HepG2 (cell line): ENCODE data around the gene QDPR. TPM values are rescaled to one million over a fixed set of nuclear protein-coding genes. Genes with fewer than 3 reads are reported as not detected.

Source experiments
- CENPX ChIP-seq: sonication (generic); formaldehyde crosslinking; IDR thresholded peaks from 2 replicates; pipeline ENCODE4 v1.9.0; 2021; ENCODE audit warnings: mild to moderate bottlenecking, missing genetic modification reagents, moderate library complexity
- CHCHD3 ChIP-seq: sonication (generic); formaldehyde crosslinking; IDR thresholded peaks from 2 replicates; pipeline ENCODE4 v1.8.0; 2022; ENCODE audit warnings: mild to moderate bottlenecking, missing genetic modification reagents, moderate library complexity
- HDAC1 ChIP-seq: sonication (generic); formaldehyde crosslinking; IDR thresholded peaks from 2 replicates; pipeline ENCODE4 v1.5.1; 2020; ENCODE audit warnings: mild to moderate bottlenecking, missing genetic modification reagents
- HMG20A ChIP-seq: IDR thresholded peaks from 2 replicates; pipeline ENCODE4 v1.6.1; 2016; ENCODE audit warnings: borderline replicate concordance
- JDP2 ChIP-seq: sonication (generic); formaldehyde crosslinking; IDR thresholded peaks from 2 replicates; pipeline ENCODE4 v1.8.1; 2022; ENCODE audit warnings: missing genetic modification reagents, borderline replicate concordance
- KDM3A ChIP-seq: IDR thresholded peaks from 2 replicates; pipeline ENCODE4 v1.6.1; 2018; ENCODE audit warnings: low read depth, missing compliant biosample characterization
- KLF11 ChIP-seq: IDR thresholded peaks from 2 replicates; pipeline ENCODE4 v1.6.1; 2016; ENCODE audit warnings: missing compliant biosample characterization
- MATR3 ChIP-seq: sonication (generic); formaldehyde crosslinking; IDR thresholded peaks from 2 replicates; pipeline ENCODE4 v1.4.0; 2020; ENCODE audit warnings: missing genetic modification reagents
- NR3C1 ChIP-seq: sonication (generic); formaldehyde crosslinking; IDR thresholded peaks from 2 replicates; pipeline ENCODE4 v1.4.0; 2020; ENCODE audit warnings: missing genetic modification reagents
- SALL2 ChIP-seq: sonication (generic); formaldehyde crosslinking; IDR thresholded peaks from 2 replicates; pipeline ENCODE4 v1.8.1; 2023; ENCODE audit warnings: mild to moderate bottlenecking, missing genetic modification reagents, inconsistent platforms
- TBP ChIP-seq: sonication (generic); formaldehyde crosslinking; IDR thresholded peaks from 2 replicates; pipeline ENCODE4 v1.5.0; 2020; ENCODE audit warnings: missing genetic modification reagents
- ZNF331 ChIP-seq: sonication (generic); formaldehyde crosslinking; IDR thresholded peaks from 2 replicates; pipeline ENCODE4 v1.4.0; 2020; ENCODE audit warnings: missing genetic modification reagents
- ZNF33B ChIP-seq: sonication (generic); formaldehyde crosslinking; IDR thresholded peaks from 2 replicates; pipeline ENCODE4 v1.5.1; 2020; ENCODE audit warnings: mild to moderate bottlenecking, missing genetic modification reagents
- ZNF367 ChIP-seq: sonication (generic); formaldehyde crosslinking; IDR thresholded peaks from 2 replicates; pipeline ENCODE4 v1.4.0; 2020; ENCODE audit warnings: missing genetic modification reagents, borderline replicate concordance
- ZNF430 ChIP-seq: sonication (generic); formaldehyde crosslinking; IDR thresholded peaks from 2 replicates; pipeline ENCODE4 v1.9.0; 2021; ENCODE audit warnings: mild to moderate bottlenecking, missing genetic modification reagents
- ZNF441 ChIP-seq: sonication (generic); formaldehyde crosslinking; IDR thresholded peaks from 2 replicates; pipeline ENCODE4 v1.7.0; 2021; ENCODE audit warnings: missing genetic modification reagents, borderline replicate concordance
- ZNF773 ChIP-seq: sonication (generic); formaldehyde crosslinking; IDR thresholded peaks from 2 replicates; pipeline ENCODE4 v1.4.0; 2020; ENCODE audit warnings: missing genetic modification reagents, borderline replicate concordance
- polyA plus RNA-seq, 8 experiments: library from polyadenylated mRNA; depleted of rRNA in 3 of 8; stranded (reverse) in 7 of 8; unstranded in 1 of 8; fragments of >200 nt; fragmentation: Illumina TruSeq in 4 of 8; extraction: Trizol in 4 of 8; gene quantifications; 2 replicates each; pipeline versions ENCODE4 v1.2.1 to v1.2.3, GENCODE V29; 2011 to 2016; ENCODE audit warnings: low read depth in 4 of 8, missing spikeins in 1 of 8, mixed read lengths in 1 of 8; ENCODE audit not compliant: insufficient read depth in 1 of 8
- total RNA-seq, 5 experiments: library from RNA; depleted of rRNA; stranded (reverse); fragments of >200 nt; fragmentation: Illumina TruSeq; extraction: Trizol; gene quantifications; 2 replicates each; pipeline ENCODE4 v1.2.3, GENCODE V29; 2016; ENCODE audit warnings: low read depth in 1 of 5
- TF ChIP-seq, protein P1 (sequence below): sonication (generic); formaldehyde crosslinking; IDR thresholded peaks from 2 replicates; pipeline ENCODE4 v1.4.0; 2020; ENCODE audit warnings: mild to moderate bottlenecking, missing genetic modification reagents
- TF ChIP-seq, protein P2 (sequence below): sonication (generic); formaldehyde crosslinking; IDR thresholded peaks from 2 replicates; pipeline ENCODE4 v1.4.0; 2020; ENCODE audit warnings: mild to moderate bottlenecking, missing genetic modification reagents
- TF ChIP-seq, protein P3 (sequence below): sonication (generic); formaldehyde crosslinking; IDR thresholded peaks from 2 replicates; pipeline ENCODE4 v1.8.1; 2023; ENCODE audit warnings: mild to moderate bottlenecking, missing genetic modification reagents, borderline replicate concordance
- TF ChIP-seq, protein P4 (sequence below): IDR thresholded peaks from 2 replicates; pipeline ENCODE4 v1.6.1; 2018; ENCODE audit warnings: missing genetic modification reagents, mild to moderate bottlenecking, missing compliant biosample characterization
- TF ChIP-seq, protein P5 (sequence below): IDR thresholded peaks from 2 replicates; pipeline ENCODE4 v1.4.0; 2020; ENCODE audit warnings: mild to moderate bottlenecking, missing genetic modification reagents
- TF ChIP-seq, protein P6 (sequence below): sonication (generic); formaldehyde crosslinking; IDR thresholded peaks from 2 replicates; pipeline ENCODE4 v1.8.0; 2022; ENCODE audit warnings: missing genetic modification reagents, mild to moderate bottlenecking, moderate library complexity, borderline replicate concordance

Gene QDPR
- total and polyA plus RNA-seq, 2 of the 13 experiments (the other 11 are each of a cell fraction or from before 2014, with no cell fraction given): 9.9 to 95.5 TPM

DNA sequence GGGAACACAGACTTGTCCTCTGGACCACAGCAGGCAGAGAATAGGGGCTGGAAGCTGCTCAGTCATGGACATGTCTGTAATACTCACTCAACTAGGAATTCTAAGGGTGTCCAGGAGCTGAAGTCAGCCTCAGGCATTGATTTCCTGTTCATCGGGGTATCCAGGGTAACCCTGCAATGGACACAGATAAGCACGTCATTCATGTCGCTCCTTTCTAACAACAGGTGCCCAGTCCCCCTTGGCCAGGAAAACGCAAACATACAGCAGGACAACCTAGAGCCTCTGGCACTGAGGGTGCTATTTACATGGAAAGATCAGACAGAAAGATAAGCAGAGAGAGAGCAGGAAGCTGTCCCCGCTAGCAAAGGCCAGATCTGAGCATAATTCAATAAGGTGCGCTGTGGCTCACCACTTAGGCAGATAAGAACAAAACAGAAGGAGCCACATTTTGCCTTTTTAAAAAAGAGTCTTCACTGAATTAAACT lies 21.3 kb downstream of the QDPR start (continued):
- TF ChIP-seq, protein P1, sequence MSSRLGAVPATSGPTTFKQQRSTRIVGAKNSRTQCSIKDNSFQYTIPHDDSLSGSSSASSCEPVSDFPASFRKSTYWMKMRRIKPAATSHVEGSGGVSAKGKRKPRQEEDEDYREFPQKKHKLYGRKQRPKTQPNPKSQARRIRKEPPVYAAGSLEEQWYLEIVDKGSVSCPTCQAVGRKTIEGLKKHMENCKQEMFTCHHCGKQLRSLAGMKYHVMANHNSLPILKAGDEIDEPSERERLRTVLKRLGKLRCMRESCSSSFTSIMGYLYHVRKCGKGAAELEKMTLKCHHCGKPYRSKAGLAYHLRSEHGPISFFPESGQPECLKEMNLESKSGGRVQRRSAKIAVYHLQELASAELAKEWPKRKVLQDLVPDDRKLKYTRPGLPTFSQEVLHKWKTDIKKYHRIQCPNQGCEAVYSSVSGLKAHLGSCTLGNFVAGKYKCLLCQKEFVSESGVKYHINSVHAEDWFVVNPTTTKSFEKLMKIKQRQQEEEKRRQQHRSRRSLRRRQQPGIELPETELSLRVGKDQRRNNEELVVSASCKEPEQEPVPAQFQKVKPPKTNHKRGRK (CRISPR knock-in tag): no peak
- TF ChIP-seq, protein P2, sequence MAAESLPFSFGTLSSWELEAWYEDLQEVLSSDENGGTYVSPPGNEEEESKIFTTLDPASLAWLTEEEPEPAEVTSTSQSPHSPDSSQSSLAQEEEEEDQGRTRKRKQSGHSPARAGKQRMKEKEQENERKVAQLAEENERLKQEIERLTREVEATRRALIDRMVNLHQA (CRISPR knock-in tag): no peak
- TF ChIP-seq SALL2 (no peak), ZNF33B (CRISPR knock-in tag) (no peak), MATR3 (no peak), NR3C1 (CRISPR knock-in tag) (no peak), KLF11 (CRISPR knock-in tag) (no peak), KDM3A (CRISPR knock-in tag) (no peak), CHCHD3 (no peak), ZNF430 (CRISPR knock-in tag) (no peak), CENPX (CRISPR knock-in tag) (no peak), TBP (CRISPR knock-in tag) (no peak), ZNF367 (CRISPR knock-in tag) (no peak), ZNF331 (peak; percentile 83; the same call in 1 of the 2 replicates), HMG20A (peak; percentile 64; the same call in 1 of the 2 replicates), ZNF441 (CRISPR knock-in tag) (no peak), ZNF773 (CRISPR knock-in tag) (no peak), HDAC1 (peak; percentile 65), JDP2 (CRISPR knock-in tag) (no peak)
- TF ChIP-seq, protein P3, sequence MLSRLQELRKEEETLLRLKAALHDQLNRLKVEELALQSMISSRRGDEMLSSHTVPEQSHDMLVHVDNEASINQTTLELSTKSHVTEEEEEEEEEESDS (CRISPR knock-in tag): no peak
- TF ChIP-seq, protein P4, sequence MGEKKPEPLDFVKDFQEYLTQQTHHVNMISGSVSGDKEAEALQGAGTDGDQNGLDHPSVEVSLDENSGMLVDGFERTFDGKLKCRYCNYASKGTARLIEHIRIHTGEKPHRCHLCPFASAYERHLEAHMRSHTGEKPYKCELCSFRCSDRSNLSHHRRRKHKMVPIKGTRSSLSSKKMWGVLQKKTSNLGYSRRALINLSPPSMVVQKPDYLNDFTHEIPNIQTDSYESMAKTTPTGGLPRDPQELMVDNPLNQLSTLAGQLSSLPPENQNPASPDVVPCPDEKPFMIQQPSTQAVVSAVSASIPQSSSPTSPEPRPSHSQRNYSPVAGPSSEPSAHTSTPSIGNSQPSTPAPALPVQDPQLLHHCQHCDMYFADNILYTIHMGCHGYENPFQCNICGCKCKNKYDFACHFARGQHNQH (CRISPR knock-in tag): peak; percentile 80
- TF ChIP-seq, protein P5, sequence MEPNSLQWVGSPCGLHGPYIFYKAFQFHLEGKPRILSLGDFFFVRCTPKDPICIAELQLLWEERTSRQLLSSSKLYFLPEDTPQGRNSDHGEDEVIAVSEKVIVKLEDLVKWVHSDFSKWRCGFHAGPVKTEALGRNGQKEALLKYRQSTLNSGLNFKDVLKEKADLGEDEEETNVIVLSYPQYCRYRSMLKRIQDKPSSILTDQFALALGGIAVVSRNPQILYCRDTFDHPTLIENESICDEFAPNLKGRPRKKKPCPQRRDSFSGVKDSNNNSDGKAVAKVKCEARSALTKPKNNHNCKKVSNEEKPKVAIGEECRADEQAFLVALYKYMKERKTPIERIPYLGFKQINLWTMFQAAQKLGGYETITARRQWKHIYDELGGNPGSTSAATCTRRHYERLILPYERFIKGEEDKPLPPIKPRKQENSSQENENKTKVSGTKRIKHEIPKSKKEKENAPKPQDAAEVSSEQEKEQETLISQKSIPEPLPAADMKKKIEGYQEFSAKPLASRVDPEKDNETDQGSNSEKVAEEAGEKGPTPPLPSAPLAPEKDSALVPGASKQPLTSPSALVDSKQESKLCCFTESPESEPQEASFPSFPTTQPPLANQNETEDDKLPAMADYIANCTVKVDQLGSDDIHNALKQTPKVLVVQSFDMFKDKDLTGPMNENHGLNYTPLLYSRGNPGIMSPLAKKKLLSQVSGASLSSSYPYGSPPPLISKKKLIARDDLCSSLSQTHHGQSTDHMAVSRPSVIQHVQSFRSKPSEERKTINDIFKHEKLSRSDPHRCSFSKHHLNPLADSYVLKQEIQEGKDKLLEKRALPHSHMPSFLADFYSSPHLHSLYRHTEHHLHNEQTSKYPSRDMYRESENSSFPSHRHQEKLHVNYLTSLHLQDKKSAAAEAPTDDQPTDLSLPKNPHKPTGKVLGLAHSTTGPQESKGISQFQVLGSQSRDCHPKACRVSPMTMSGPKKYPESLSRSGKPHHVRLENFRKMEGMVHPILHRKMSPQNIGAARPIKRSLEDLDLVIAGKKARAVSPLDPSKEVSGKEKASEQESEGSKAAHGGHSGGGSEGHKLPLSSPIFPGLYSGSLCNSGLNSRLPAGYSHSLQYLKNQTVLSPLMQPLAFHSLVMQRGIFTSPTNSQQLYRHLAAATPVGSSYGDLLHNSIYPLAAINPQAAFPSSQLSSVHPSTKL (CRISPR knock-in tag): peak; percentile 85
- TF ChIP-seq, protein P6, sequence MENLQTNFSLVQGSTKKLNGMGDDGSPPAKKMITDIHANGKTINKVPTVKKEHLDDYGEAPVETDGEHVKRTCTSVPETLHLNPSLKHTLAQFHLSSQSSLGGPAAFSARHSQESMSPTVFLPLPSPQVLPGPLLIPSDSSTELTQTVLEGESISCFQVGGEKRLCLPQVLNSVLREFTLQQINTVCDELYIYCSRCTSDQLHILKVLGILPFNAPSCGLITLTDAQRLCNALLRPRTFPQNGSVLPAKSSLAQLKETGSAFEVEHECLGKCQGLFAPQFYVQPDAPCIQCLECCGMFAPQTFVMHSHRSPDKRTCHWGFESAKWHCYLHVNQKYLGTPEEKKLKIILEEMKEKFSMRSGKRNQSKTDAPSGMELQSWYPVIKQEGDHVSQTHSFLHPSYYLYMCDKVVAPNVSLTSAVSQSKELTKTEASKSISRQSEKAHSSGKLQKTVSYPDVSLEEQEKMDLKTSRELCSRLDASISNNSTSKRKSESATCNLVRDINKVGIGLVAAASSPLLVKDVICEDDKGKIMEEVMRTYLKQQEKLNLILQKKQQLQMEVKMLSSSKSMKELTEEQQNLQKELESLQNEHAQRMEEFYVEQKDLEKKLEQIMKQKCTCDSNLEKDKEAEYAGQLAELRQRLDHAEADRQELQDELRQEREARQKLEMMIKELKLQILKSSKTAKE (CRISPR knock-in tag): peak; percentile 45; the same call in 1 of the 2 replicates
